Measurements from ENCODE around the gene SESTD1.
"Not testable (repeated sequence)": the region's sequence is repeated elsewhere in the genome, so short reads cannot be mapped to it uniquely, and the experiment has no call there.

SESTD1 gene

GRCh38 chr2:179237209-179237946 lies 27.3 kb downstream of the SESTD1 start:
- DNase-seq = no peak

- no peak for DNase-seq
Measured at GRCh38 chr2:179235463-179236108, 29.0 kb downstream of the SESTD1 start.

DNA sequence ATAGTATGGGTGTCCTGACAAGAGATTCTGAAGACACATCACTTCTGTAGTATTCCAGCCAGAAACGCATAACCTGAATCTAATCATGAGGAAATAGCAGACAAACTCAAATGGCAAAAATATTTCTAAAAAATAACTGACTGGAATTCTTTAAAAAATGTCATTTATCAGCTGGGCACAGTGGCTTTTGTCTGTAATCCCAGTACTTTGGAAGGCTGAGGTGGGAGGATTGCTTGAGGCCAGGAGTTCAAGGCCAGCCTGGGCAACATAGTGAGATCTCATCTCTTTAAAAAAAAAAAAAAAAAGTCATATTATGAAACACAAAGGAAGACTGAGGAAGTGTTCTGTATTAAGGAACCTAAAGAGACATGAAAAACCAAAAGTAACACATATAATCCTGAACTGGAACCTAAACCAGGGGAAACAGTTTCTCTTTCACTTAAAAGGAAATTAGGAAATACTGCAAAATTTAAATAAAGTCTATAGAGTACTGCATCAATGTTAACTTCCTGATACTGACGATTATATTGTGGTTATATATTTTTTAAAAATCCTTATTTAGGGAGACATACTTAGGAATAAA lies 29.9 kb downstream of the SESTD1 start:
- no peak for DNase-seq

GRCh38 chr2:179233626-179234430 lies 30.8 kb downstream of the SESTD1 start:
- no peak for DNase-seq

GRCh38 chr2:179233083-179233490 lies 31.5 kb downstream of the SESTD1 start:
- DNase-seq = no peak

DNA sequence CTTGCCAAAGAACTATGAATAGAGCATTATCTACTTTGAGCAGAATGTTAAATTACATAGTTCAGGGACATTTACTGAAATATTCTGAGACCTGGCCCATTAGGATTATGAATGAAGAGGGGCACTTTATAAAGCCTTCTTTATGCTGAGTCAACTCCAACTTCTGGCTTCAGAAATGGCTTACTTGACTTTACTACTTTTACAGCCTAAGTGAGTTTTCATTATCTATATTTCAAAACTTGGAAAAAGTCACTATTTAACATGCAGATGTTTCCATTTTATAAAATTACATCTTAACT lies 37.7 kb downstream of the SESTD1 start:
- DNase-seq = no peak

DNA sequence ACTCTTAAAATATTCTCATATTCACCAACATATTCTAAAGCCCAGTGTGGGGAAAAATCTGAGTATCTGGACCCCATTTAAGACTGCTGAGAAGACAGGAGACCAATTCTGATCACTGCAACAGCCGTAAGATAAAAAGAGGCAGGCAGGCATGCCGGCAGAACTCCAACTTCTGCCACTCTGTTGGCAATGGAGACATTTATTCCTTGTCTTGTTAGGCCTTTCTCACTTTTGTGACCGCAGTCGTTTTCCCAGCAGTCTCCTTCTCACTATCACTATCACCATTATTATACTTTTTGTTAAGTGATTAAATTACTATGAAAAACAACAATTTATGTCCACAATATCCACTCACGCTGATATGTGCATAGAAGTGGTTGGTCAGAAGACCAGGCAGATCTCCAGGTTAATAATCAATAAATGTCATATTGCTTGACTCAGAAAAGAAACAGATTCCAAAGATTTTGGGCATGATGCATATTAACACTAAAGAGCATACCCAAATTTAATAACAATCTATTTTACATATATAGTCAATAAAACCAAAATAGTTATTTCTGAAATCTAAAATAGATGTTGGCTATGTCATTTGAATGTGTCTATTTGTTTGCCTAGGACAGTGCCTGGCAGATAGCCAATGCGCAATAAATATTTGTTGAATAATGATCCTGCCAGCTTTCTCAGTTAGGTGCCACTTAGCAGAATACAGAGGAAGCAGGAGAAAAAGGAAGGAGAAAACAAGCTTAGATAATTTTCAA lies 38.2 kb downstream of the SESTD1 start:
- DNase-seq = no peak

DNA sequence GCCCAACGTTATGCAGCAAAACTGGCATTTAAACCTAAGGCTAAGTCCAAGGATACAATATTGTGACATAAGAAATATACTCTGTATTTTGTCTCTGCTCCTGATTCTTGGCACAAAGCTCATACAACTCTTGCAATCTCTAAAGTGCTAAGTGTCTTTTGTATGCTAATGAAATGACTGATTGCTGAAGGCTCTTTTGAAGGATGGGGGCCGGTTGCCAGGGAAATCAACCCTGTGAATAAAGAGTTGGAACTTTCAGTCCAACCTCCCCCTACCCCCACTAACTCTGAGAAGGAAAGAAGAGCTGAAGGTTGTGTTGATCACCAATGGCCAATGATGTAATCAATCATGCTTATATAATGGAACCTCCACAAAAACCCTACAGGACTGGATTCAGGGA lies 40.3 kb downstream of the SESTD1 start:
- DNase-seq = no peak

DNA sequence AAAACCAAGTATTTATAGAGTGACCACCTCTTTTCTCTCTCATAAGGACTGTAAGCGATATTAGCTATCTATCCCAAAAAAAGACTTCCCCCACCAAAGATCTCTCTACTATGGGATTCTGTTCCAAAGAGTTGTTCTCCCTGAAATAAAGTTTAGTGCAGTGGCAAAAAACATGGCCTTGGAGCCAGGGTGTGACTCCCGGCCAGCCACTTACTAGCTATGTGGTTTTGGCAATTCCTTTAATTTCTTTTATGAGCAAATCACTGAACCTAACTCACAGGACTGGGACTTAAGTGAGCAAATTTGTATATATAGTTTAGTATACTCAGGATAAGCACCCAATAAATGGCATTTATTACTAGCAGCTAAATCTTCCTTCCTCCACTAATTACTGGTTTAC lies 42.6 kb downstream of the SESTD1 start:
- DNase-seq = no peak

DNA sequence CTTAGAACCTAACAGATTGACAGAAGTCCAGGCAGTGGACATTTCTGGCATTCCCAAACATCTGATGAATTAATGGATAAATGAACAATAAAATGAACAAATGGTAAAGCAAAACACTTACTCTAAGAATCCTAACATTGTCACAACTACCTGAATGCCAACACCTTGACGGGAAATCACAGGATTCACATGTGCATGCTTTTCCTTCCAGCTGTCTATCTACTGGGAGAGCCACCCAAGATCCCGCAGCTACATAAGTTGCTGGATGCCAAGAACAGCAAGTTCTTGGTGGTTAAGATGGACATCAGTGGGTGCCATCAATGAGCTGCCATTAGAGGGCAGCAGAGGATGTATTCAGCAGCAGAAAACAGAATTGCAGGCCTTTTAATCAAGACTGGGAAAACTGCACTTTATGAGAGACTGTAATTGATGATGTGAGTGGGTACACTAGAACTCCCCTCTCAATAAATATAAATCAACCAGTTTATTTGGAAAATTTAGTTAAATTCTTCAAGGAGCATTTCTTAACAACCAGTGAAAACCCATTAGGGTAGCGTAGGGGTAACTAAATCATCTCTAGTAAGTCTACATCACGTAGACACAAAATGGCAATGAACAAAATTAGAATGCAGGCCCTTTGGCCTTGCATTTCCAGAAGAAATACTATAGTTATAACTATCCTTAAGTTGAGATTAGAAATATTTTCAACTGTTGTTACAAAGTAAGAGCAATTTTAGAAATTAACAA lies 45.6 kb downstream of the SESTD1 start:
- no peak for DNase-seq

- DNase-seq = not testable (repeated sequence)
Measured at GRCh38 chr2:179214671-179215070, 50.0 kb downstream of the SESTD1 start.

DNA sequence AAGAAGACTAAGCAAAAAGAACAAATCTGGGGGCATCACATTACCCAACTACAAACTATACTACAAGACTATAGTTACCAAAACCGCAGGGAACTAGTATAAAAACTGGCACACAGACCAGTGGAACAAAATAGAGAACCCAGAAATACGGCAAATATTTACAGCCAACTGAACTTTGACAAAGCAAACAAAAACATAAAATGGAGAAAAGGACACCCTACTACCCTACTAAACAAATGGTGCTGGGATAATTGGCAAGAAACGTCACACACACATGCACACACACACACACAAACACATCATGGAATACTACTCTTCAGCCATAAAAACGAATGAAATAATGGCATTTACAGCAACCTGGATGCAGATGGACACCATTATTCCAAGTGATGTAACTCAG lies 53.3 kb downstream of the SESTD1 start:
- no peak for DNase-seq

DNA sequence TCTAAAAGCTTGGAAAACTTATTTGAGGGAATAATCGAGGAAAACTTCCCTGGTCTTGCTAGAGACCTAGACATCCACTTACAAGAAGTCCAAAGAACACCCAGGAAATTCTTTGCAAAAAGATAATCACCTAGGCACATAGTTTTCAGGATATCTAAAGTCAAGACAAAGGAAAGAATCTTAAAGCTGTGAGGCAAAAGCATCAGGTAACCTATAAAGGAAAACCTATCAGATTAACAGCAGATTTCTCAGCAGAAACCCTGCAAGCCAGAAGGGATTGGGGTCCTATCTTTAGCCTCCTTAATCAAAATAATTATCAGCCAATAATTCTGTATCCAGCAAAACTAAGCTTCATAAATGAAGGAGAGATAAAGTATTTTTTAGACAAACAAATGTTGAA lies 56.4 kb downstream of the SESTD1 start:
- not testable (repeated sequence) for DNase-seq

GRCh38 chr2:179207047-179207446 lies 57.6 kb downstream of the SESTD1 start:
- no peak for DNase-seq

GRCh38 chr2:179201869-179202268 lies 62.8 kb downstream of the SESTD1 start:
- DNase-seq = no peak

DNA sequence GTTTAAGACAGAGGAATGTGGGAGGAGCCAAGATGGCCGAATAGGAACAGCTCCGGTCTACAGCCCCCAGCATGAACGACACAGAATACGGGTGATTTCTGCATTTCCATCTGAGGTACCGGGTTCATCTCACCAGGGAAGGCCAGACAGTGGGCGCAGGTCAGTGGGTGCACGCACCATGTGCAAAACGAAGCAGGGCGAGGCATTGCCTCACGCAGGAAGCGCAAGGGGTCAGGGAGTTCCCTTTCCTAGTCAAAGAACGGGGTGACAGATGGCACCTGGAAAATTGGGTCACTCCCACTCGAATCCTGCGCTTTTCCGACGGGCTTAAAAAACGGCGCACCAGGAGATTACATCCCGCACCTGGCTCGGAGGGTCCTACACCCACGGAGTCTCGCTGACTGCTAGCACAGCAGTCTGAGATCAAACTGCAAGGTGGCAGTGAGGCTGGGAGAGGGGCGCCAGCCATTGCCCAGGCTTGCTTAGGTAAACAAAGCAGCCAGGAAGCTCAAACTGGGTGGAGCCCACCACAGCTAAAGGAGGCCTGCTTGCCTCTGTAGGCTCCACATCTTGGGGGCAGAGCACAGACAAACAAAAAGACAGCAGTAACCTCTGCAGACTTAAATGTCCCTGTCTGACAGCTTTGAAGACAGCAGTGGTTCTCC lies 68.6 kb downstream of the SESTD1 start:
- not testable (repeated sequence) for DNase-seq

GRCh38 chr2:179195141-179195540 lies 69.5 kb downstream of the SESTD1 start:
- DNase-seq = no peak

- DNase-seq = no peak
Measured at GRCh38 chr2:179193759-179194394, 70.8 kb downstream of the SESTD1 start.

- DNase-seq = no peak
Measured at GRCh38 chr2:179191110-179191509, 73.5 kb downstream of the SESTD1 start.

DNA sequence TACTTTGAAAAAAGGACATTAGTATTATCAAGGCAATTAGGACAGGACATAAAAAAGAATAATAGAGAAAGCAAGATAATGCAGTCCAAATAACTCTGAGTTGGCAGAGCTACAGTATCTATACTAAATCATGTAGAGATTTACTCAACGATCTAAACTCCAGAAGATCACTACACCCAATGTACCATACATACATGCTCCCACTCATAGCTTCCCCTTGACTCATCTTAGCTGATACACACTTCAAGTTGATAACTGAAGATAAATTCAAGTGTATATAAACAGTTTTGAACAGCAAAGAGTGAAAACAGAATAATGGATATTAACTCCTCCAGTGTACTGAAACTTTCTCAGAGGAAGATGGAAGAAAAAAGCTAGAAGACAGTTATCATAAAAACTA lies 78.5 kb downstream of the SESTD1 start:
- no peak for DNase-seq

DNA sequence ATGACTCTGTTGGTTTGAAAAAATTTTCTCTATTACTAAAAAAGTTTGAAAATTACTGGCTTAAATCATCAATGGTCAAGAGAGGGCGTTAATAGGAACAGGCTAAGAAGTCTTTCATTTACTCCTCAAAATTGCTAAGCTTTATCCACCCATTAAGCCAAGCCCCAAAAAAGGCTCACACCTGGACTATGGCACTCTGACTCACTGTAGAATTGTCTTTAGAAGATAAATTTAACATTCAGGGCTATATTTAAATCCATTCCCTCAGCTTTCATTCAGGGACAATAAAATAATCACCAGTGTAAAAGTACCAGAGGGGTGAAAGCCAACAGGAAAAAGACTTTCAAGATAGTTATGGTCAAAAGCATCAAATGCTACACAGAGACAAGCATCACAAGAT lies 80.0 kb downstream of the SESTD1 start:
- DNase-seq = no peak

Data from NCI-H1048 (cell line).